ENCODE data around the gene PIK3C2B. TPM values are rescaled to one million over a fixed set of nuclear protein-coding genes. Genes with fewer than 3 reads are reported as not detected.
A peak's percentile ranks its signal among the peaks of the same experiment; 100 is the strongest.

Gene PIK3C2B
- total RNA-seq, 1 donor from 2014 or later: 151 TPM

- CTCF ChIA-PET: interaction anchor here (1.1 to 3.0 kb wide), 2 partner anchors 10 to 48 kb away, joined by 3 to 15 read pairs; no protein-coding TSS in a partner anchor
- Mint-ChIP-seq H3K36me3 (ENCODE audit: low read depth) (peaks cover 76% of the 10 kb centered on the region), H3K27me3 (no peaks in the 10 kb centered on the region), H3K9me3 (no peaks in the 10 kb centered on the region), H3K4me3 (no peak overlapping the region), H3K4me1 (peaks cover 94% of the 10 kb centered on the region), H3K27ac (peak overlapping the region; percentile 79)
- TF ChIP-seq, protein P1, sequence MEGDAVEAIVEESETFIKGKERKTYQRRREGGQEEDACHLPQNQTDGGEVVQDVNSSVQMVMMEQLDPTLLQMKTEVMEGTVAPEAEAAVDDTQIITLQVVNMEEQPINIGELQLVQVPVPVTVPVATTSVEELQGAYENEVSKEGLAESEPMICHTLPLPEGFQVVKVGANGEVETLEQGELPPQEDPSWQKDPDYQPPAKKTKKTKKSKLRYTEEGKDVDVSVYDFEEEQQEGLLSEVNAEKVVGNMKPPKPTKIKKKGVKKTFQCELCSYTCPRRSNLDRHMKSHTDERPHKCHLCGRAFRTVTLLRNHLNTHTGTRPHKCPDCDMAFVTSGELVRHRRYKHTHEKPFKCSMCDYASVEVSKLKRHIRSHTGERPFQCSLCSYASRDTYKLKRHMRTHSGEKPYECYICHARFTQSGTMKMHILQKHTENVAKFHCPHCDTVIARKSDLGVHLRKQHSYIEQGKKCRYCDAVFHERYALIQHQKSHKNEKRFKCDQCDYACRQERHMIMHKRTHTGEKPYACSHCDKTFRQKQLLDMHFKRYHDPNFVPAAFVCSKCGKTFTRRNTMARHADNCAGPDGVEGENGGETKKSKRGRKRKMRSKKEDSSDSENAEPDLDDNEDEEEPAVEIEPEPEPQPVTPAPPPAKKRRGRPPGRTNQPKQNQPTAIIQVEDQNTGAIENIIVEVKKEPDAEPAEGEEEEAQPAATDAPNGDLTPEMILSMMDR (IDR thresholded peaks at IDR 0.05): no peak
- intact Hi-C loops (cut with micrococcal nuclease): no loop called here
- DNase-seq (no peak), ATAC-seq (ENCODE audit: low read depth) (no peak)
- POLR2A ChIA-PET: interaction anchor here (5.7 to 13.8 kb wide), 3 partner anchors 11 to 40 kb away, joined by 40 to 413 read pairs (median 128); partner anchors contain the start of gene PIK3C2B
Observed at GRCh38 chr1:204455063-204455830, 39.4 kb downstream of the PIK3C2B start.

GRCh38 chr1:204454476-204454875, 40.1 kb downstream of the PIK3C2B start:
- TF ChIP-seq, protein P1 (IDR thresholded peaks at IDR 0.05): no peak
- CTCF ChIA-PET: interaction anchor here (1.1 to 3.0 kb wide), 2 partner anchors 11 to 49 kb away, joined by 3 to 15 read pairs; no protein-coding TSS in a partner anchor

GRCh38 chr1:204453141-204453772, 41.3 kb downstream of the PIK3C2B start:
- ChIA-PET CTCF (interaction anchor here (1.0 to 28.1 kb wide), 3 partner anchors 12 to 47 kb away, joined by 4 to 1006 read pairs (median 15); partner anchors contain the start of gene PIK3C2B), POLR2A (interaction anchor here (0.6 to 13.8 kb wide), 13 partner anchors 9 to 1157 kb away, joined by 3 to 413 read pairs (median 12); partner anchors contain the start of genes MDM4 and PIK3C2B)
- ATAC-seq (ENCODE audit: low read depth): peak; percentile 90
- no peaks in the 10 kb centered on the region for H3K27me3 Mint-ChIP-seq
- H3K4me3 Mint-ChIP-seq: peak overlapping the region; percentile 69
- DNase-seq: peak; percentile 54
- H3K4me1 Mint-ChIP-seq: peaks cover 96% of the 10 kb centered on the region
- peaks cover 76% of the 10 kb centered on the region for H3K36me3 Mint-ChIP-seq (ENCODE audit: low read depth)
- H3K27ac Mint-ChIP-seq: peak overlapping the region; percentile 88
- TF ChIP-seq, protein P1 (IDR thresholded peaks at IDR 0.05): no peak
- intact Hi-C loops (cut with micrococcal nuclease): loop anchor here (1.0 kb wide), 5 partner anchors 8 to 41 kb away; partner anchors contain the start of gene PIK3C2B
- no peaks in the 10 kb centered on the region for H3K9me3 Mint-ChIP-seq

More at GRCh38 chr1:204454476-204454875, 40.1 kb downstream of the PIK3C2B start:
- Mint-ChIP-seq H3K27me3 (no peaks in the 10 kb centered on the region), H3K36me3 (ENCODE audit: low read depth) (peaks cover 75% of the 10 kb centered on the region), H3K4me1 (peaks cover 94% of the 10 kb centered on the region), H3K27ac (peak overlapping the region; percentile 79), H3K4me3 (peak overlapping the region; percentile 16), H3K9me3 (no peaks in the 10 kb centered on the region)
- ATAC-seq (ENCODE audit: low read depth): no peak
- intact Hi-C loops (cut with micrococcal nuclease): no loop called here
- DNase-seq: no peak
- POLR2A ChIA-PET: interaction anchor here (0.6 to 13.8 kb wide), 5 partner anchors 12 to 701 kb away, joined by 3 to 413 read pairs (median 40); partner anchors contain the start of genes MDM4 and PIK3C2B

- intact Hi-C loops (cut with micrococcal nuclease): no loop called here
- POLR2A ChIA-PET: interaction anchor here (0.7 to 13.8 kb wide), 12 partner anchors 10 to 61 kb away, joined by 3 to 413 read pairs (median 13); partner anchors contain the start of gene PIK3C2B
- no peak for DNase-seq
- Mint-ChIP-seq H3K4me1 (peaks cover 95% of the 10 kb centered on the region), H3K36me3 (ENCODE audit: low read depth) (peaks cover 77% of the 10 kb centered on the region), H3K4me3 (peak overlapping the region; percentile 38), H3K9me3 (no peaks in the 10 kb centered on the region), H3K27ac (peak overlapping the region; percentile 88), H3K27me3 (no peaks in the 10 kb centered on the region)
- TF ChIP-seq, protein P1 (IDR thresholded peaks at IDR 0.05): no peak
- ATAC-seq (ENCODE audit: low read depth): no peak
- CTCF ChIA-PET: interaction anchor here (1.0 to 28.1 kb wide), 3 partner anchors 20 to 49 kb away, joined by 4 to 1006 read pairs (median 5); partner anchors contain the start of gene PIK3C2B
Observed at GRCh38 chr1:204451352-204452124, 43.1 kb downstream of the PIK3C2B start.

All from activated B cell treated with CpG ODN at 0.5 μM for 24 hours (primary cell).